GM21528 (cell line): ENCODE data around the gene PKD1L1.
"Not testable (repeated sequence)": the region's sequence is repeated elsewhere in the genome, so short reads cannot be mapped to it uniquely, and the experiment has no call there.

Experiments
- ATAC-seq: cut with Tn5 transposase; IDR thresholded peaks from one replicate; pipeline ENCODE4 v1.9.1; 2021; ENCODE audit warnings: mild to moderate bottlenecking, moderate library complexity; ENCODE audit not compliant: unreplicated experiment, low FRiP score

The PKD1L1 gene

DNA sequence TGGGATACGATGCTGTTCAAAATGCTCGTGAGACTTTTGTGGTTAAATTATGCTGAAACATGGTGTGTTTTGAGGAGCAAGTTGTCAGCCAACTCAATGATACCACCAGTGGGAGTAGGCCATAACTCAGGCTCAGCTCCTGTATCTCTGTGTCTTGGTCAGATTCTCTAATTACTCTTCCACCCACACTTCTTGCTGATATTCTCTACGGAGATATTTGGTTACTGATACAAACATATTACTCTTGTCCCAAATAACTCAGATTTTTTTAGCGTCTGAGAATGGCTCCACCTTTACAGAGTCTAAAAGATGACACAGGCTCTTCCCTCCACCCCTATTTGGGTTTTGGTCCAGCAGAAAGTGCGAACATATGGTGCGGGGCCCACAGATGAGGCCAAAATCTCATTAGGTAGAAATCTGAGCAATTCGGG is 168.9 kb downstream of the PKD1L1 start:
- ATAC-seq: no peak

DNA sequence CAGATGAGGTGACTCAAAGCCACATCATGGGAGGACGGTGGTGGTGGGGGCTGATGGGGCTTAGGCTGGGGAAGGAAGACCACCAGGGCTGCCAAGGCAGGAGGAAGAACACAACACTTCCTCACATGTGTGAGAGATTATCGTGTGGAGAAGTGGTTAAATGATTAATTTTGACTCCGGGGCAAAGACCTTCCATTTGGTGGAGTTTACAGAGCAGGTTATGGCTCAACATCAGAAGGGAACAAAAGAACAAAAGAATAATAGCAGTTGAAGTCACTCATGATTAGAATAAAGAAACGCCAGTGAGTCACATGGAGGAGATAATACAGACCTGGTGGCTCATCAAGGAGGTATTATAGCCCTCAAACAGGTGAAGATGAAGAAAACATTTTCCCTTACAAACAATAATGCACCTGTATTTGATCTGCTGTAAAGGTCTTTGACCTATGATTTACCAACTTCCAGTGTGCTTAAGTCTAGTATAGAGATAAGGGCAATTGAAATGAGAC is 170.1 kb downstream of the PKD1L1 start:
- no peak for ATAC-seq

DNA sequence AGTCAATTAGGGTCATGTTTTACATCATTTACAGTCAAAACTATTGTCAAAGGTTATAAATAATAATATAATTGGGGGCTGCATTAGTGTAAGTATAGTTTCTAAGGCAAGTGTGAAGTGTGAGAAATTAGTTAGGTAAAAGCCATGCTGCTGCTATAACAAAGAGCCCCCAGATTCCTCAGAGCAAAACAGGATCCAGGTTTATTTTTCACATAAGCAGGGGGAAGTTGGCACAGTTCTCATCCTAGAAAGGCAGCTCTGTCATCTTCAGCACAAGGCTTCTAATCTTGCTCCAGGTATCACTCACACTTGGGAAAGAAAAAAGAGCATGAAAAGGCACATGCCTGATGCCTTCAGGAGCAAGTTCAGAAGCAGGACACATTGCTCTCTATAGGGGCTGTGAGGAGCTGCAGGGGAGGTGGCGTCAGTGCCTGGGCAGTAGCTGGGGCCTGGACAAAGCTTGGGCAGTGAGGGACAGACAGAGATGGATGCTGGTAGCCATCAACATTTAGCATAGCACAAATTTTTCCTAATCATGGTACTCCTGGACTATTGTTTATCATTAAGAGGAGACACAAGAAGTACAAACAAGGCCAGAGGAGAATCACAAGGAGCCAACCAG is 170.6 kb downstream of the PKD1L1 start:
- ATAC-seq: no peak

DNA sequence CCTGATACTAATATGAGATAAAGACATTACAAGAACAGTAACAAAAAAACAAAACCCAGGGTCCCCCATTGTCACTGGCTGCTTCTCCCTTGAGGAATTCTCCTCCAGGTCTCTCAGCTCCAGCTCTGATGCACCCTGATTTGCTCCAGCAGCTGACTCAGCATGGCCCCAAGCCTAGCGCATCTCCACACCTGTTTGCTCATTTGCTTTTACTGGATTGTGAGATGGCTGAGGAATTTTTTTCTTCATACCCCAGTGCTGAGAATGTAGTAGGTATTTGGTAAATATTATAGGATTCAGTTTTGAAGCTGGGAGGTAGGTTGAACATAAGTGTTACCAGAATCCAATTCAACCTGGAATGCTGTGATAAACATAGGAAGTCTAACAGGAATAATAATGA is 171.9 kb downstream of the PKD1L1 start:
- no peak for ATAC-seq

DNA sequence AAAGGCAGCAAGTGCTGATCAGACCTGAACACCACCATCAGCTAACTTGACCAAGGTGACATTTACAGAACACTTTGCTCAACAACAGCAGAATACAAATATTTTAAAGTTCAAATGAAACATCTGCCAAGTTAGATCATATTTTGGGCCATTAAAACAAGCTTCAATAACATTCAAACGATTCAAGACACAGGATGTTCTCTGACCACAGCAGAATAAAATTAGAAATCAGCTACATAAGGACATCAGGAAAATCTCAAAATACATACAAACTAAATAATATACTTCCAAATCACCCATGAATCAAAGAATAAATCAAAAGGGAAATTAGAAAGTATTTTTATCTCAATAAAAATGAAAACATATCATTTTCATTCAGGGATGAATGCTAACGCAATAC is 173.0 kb downstream of the PKD1L1 start:
- ATAC-seq: no peak

DNA sequence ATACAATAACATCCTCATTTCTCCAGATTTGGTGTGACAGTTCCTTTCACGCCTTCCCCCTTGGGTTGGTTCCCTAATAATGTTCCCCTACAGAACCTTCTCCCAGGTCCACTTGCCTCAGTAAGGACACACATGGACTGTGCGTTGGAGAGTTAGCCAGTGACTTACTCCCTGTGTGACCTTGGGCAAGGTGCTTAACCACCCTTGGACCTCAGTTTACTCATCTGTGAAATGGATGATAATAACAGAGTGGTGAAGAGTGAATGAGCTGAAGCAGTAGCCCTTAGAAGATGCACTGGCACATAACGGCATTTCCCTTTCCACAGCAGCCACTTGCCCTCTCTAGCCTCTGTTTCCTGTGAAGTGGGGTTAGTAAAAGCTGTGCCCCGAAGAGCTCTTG is 175.8 kb downstream of the PKD1L1 start:
- ATAC-seq: no peak

DNA sequence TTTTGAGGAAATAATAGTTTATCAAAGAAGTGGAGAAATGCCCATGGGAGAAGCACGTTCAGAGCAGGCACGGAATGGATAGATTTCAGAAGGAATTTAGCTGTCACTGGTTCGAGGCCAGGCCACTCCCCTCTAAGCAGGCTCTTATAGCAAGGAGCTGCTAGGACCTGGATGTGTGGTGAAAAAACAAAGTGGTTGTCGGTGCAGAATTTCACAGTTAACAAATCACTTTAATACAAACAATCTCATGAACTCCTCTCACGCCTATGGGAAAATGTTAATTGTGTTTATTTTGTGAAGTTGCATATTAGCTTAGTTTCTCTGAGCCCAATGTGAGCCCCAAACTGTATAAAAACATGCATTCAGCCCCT is 176.3 kb downstream of the PKD1L1 start:
- no peak for ATAC-seq

DNA sequence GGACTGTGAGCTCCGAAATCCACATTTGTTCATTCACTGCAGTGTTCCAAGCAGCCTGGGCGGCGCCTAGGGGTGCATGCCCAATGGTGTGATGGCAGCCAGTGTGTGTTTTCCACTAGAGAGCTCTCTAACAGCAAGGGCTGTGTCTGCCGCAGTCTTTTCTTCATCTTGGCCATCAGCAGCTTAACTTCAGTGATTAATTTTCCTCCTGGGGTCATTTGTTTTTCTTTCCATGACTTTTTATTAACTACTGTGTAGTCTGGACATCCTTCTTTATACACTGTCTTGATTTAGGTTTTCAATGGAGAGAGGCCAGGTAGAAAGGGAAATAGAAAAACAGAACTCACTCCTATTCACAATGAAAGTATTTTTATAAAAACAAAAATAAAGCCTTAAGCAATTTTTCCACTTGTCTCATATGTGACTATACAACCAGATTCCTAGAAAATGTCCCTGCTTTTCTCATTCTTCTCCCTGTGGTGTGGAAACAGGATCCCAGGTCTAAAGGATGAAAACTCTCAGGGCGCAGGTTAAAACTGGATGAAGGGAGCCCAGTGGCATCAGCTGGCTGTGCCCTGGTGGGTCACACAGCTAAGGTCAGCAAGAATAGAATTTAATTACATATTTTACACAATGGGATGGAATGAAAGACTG is 176.8 kb downstream of the PKD1L1 start:
- no peak for ATAC-seq

DNA sequence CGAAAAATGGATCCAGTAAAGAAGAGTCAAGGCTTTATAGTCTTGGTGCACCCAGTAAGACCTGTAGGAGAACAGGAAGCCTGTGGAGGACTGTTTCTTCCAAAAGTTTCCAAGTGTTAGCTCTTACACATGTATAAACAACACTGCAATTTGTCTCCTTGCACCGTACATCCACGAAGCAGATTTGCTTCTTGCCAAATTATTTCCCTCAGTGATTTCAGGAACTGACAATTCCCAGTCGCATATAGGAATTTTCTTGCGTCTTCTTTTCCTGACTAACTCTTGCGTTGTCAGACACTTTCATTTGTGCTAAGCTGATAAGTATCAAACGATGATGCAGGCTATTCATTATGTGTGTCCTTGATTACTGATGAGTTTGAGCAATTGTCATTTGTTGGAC is 182.1 kb downstream of the PKD1L1 start:
- no peak for ATAC-seq

DNA sequence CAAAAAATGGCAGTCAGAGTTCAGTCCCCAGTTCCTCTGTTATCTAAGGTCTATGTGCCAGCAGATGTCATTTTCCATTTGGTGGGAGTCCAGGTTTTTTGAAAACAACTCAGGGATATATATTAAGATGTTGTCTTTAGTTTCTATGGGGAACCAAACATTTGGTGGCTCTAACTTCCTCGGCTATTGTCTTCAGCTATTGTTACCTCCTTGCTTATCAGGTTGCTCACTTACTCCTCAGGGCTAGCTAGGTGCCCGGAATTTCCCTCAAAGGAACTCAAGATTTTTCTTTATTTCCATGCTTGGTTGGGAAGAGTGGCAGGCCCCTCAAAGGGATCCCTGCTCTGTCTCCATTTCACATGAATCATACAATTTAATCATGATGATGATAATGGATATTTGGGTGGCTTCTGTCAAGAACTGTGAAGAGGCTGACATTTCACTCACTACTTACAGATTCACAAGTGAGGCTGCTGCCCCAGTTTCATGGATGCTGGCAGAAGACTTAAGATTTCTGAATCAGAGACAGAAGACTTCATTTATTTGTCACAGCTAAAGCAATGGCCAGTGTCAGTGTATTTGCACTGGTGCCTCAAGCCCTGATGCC is 182.8 kb downstream of the PKD1L1 start:
- no peak for ATAC-seq

DNA sequence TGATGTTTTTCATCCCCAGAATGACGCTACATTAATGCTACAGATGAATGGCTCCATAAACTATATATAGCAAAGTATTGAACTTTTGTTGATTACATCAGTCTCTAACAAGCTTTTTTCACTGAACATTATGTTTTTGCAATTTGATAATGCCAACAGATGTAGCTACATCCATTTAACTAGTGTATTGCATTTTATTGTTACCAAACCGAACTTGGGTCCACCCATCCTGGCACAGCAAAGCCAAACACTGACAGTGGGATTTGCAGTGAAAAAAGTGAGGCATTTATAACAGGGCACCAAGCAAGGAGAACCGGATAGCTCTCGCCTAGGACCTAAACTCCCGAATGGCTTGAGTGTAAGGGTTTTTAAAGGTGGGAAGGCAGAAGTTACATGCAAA is 183.5 kb downstream of the PKD1L1 start:
- ATAC-seq: no peak

DNA sequence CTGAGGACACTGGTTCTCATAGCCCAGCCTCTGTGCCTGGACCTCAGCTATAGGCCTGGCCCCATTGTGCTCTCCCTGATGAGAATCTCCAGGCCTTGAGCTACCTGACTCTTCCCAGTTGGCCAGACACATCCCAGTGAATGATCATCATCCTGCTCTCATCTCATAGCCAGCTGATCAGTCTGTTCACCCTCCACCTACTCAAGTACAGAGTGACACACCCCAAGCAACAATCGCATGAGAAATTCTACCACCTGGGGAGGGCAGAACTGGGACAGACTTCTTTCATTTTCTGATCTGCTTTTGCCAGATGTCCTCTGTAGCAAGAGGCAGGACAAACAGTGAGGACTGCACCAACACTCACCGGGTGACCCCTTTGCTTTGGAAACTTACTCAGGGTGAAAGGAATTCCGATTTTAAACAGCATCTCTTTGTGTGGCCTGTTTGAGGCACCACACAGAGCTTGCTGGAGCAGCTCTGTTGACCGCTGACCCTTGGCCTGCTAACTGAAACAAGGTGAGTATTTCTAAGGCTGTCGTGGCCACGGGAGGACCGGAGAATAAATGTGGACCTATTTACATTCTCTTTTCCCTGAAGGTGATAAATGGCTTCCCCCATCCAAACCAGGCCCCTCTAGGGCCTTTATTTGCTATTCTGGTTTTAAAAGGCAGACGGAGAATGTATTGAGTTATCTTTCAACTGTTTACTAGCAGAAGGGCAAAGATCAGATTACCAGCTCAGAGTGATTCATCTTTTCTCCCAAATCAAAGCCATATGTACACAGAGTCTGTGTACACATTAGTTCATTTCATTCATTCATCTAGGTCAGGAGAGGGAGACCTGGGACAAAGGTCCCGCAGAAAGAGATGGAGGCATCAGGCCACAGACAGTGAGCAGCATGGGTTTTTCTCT is 184.9 kb downstream of the PKD1L1 start:
- peak; percentile 71 for ATAC-seq

DNA sequence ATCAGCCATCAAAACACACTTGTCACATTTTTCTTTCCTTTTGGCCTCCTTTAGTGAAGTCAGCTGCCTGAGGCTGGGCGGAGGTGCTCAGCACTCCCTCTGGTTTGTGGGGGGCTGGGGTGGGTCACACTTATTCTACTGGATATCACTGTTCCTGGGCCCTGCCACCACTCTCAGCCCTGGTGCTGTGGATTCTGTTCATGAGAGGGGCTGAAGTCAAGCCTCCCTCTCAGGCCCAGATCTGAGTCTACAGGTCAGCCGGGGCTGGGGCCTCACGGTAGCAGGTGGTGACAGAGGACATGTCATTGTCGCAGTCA is 185.6 kb downstream of the PKD1L1 start:
- ATAC-seq: no peak

DNA sequence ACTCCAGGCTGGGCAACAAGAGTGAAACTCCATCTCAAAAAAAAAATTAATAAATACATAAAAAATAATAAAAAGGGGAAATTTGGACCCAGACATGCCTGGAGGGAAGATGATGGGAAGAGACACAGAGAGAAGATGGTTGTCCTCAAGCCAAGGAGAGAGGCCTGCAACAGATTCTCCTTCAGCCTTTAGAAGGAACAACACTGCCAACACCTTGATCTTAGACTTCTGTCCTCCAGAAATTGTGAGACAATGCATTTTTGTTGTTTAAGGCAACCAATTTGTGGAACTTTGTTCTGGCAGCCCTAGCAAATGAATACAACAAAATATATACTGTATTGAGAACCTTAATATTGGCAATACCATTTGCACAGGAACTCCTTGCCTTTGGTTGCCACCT is 186.1 kb downstream of the PKD1L1 start:
- no peak for ATAC-seq

DNA sequence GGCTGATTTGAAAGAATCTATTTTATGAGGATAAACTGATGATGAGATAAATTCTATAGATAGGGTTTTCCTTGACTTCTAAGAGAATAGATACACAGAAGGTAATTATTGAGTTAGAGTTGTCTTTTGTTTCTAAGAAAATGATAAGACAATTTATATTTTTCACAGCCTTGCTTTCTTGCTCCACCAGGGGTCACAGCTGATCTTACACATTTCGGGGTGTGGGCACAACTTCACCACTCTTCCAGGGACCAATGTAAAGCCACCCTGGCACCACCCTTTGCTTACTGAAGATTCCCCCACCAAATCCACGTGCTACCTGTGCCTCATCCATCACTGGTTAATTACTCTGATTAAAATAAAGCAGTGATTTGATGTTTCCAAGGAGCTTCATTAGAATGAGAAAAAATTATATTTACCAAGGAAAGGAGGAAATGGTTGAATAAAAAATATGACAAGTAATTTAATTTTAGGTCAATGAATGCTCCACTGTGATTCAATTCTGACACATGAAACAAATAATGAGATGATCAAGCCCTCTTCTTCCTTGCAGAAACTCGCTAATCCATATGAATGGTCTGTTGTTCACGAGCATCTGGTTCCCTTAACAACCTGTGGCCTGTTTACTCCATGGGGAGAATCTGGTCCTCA is 189.1 kb downstream of the PKD1L1 start:
- ATAC-seq: no peak

DNA sequence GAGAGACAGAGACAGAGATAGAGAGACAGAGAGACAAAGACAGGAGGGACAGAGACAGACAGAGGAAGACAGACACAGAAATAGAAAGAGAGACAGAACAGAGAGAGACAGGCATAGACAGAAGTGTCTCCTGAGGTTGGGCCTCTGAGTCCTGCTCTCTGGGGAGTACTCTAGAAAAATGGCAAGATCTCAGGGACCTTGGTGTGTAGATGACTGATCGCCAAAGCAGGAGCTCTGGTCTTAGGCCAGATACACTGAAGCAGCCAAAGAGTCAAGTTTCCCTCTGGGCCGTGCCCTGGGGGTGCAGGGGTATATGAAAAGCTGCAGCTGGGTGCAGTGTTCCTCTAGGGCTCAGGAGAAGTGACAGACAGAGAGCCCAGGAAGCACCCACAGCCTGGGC is 189.7 kb downstream of the PKD1L1 start:
- no peak for ATAC-seq

DNA sequence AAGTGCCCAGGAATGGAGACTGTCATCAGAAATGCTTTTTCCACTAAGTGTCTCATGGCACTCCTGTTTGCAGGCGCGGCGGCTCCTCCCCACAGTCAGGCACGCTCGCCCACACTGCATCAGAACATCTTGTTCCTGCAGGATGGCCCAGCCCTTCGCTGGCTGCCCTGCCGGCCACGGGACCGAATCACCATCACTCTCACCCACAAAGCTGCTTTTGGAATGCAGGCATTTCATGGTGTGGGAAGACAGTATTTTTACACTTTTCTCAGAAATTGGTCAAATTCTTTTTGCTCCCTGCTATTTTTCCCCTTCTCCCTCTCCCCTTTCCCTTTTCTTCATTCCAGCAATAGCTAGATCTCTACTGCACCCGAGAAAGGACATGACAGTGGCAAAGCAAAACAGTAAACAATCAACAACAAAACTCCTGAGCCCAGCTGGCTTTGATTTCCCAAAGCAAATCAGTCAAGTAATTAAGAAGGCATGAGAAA is 190.3 kb downstream of the PKD1L1 start:
- ATAC-seq: no peak

DNA sequence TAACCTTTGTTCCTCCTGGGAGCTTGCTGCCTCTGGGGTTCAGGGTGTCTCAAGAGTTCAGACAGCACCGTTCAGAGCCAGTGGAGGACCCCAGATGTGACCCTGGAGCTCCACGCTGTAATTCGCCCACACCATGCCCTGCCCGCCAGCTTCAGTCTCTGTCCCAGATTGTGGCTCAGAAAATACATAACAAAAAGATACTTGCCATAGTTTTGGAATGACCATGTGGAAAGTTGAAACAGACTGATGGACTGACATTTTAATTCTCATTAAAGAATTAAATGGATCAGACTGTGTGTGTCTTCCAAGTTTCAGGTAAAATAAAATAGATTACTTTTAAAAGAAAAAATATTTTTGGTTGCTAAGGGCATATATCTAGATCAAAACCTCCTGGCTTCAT is 191.6 kb downstream of the PKD1L1 start:
- no peak for ATAC-seq

DNA sequence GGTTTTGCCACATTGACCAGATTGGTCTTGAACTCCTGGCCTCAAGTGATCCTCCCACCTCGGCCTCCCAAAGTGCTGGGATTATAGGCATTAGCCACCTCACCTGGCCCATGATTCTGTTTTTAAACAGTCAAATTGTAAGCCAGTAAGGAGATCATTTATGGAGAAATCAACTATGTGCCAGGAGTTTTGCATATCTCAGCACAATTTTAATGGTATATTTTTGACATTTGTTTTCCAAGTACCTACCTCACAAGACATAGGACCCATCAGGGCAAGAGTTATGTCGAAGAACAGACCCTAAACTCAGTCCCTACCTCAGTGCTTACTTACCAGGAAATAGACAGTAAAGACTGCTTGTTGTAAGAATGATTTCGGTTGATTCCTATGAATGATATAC is 193.0 kb downstream of the PKD1L1 start:
- no peak for ATAC-seq

DNA sequence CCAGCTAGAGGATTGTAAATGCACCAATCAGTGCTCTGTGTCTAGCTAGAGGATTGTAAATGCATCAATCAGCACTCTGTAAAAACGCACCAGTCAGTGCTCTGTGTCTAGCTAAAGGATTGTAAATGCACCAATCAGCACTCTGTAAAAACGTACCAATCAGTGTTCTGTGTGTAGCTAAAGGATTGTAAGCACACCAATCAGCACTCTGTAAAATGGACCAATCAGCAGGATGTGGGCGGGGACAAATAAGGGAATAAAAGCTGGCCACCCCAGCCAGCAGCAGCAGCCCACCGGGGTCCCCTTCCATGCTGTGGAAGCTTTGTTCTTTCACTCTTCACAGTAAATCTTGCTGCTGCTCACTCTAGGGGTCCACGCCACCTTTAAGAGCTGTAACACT is 196.5 kb downstream of the PKD1L1 start:
- ATAC-seq: not testable (repeated sequence)

DNA sequence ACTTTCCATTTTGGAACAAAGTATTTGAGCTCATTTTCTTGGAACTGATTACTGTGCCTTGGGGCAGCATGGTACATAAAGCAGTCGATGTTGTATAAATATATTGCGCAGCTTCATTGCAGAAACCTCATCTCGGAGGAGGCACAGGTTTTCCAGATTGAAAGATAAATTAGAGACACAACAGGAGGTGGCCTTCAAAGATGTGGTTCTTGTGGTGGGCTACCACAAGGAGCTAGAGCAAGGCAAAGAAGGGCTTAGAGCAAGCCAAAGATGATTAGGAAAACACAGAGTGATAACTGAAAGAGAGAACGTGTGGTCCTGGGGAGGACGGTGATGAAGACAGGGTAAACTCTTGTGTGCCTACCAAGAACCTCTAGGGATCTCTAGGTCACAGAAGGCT is 197.2 kb downstream of the PKD1L1 start:
- no peak for ATAC-seq
